Thoracic aorta (tissue), 2 donors: ENCODE data around the gene PARD3B. TPM values are rescaled to one million over a fixed set of nuclear protein-coding genes. Genes with fewer than 3 reads are reported as not detected.

Experiments used
- ATAC-seq: fragments of 150-250 bp; one replicate; pipeline ENCODE4 v1.8.0; 2017; ENCODE audit warnings: low read depth; ENCODE audit not compliant: insufficient number of reproducible peaks, low FRiP score
- DNase-seq: peaks from one replicate; pipeline ENCODE4 v3.0.0-alpha.2; 2020; ENCODE audit warnings: low spot score
- H3K27ac ChIP-seq, 2 donors: fragments of 200-600 bp; sonication (generic); 1 replicate in 1 of 2; 2 replicates in 1 of 2; pipeline ENCODE4 v1.5.1; 2016; ENCODE audit warnings: mild to moderate bottlenecking in 2 of 2, moderate library complexity in 2 of 2
- H3K27me3 ChIP-seq: fragments of 200-600 bp; sonication (generic); replicated peaks from 2 replicates; pipeline ENCODE4 v1.6.0; 2016; ENCODE audit warnings: mild to moderate bottlenecking; ENCODE audit not compliant: insufficient read depth
- H3K36me3 ChIP-seq: fragments of 200-600 bp; sonication (generic); one replicate; pipeline ENCODE4 v1.5.1; 2016
- H3K4me1 ChIP-seq, 2 donors: fragments of 200-600 bp; sonication (generic); 1 replicate in 1 of 2; 2 replicates in 1 of 2; pipeline versions ENCODE4 v1.5.1 to v1.6.0; 2016; ENCODE audit warnings: low read depth in 2 of 2, mild to moderate bottlenecking in 1 of 2; ENCODE audit not compliant: control insufficient read depth in 1 of 2
- H3K4me3 ChIP-seq: fragments of 200-600 bp; sonication (generic); 2 replicates; pipeline ENCODE4 v1.5.1; 2016; ENCODE audit warnings: mild to moderate bottlenecking
- H3K9me3 ChIP-seq: fragments of 200-600 bp; sonication (generic); 2 replicates; pipeline ENCODE4 v1.5.1; 2016
- CTCF ChIP-seq: fragments of 200-600 bp; sonication (generic); IDR thresholded peaks from one replicate; pipeline ENCODE4 v1.5.1; 2019; ENCODE audit warnings: antibody characterized with exemption
- total RNA-seq, 2 donors: library from RNA; depleted of rRNA; stranded (reverse); fragments of >200 nt; gene quantifications; one replicate each; pipeline versions ENCODE4 v1.1.0 to v1.2.3, GENCODE V29; 2016

Gene PARD3B
- total RNA-seq, 2 donors from 2014 or later = 25.7 to 34.5 TPM

GRCh38 chr2:205276116-205276777 is 731.0 kb downstream of the PARD3B start:
- ATAC-seq = no peak

GRCh38 chr2:205280596-205281236 is 735.4 kb downstream of the PARD3B start:
- H3K9me3 ChIP-seq = no peaks in the 10 kb centered on the region
- H3K4me1 ChIP-seq = no peaks in the 10 kb centered on the region
- no peaks in the 10 kb centered on the region for H3K36me3 ChIP-seq
- no peaks in the 10 kb centered on the region for H3K27me3 ChIP-seq
- no peak for TF ChIP-seq CTCF
- DNase-seq = no peak
- no peak overlapping the region for H3K27ac ChIP-seq
- no peak overlapping the region for H3K4me3 ChIP-seq
- ATAC-seq = no peak

More at GRCh38 chr2:205276116-205276777, 731.0 kb downstream of the PARD3B start:
- Histone ChIP-seq H3K36me3 (no peaks in the 10 kb centered on the region), H3K27me3 (no peaks in the 10 kb centered on the region), H3K27ac (no peak overlapping the region), H3K9me3 (no peaks in the 10 kb centered on the region), H3K4me3 (no peak overlapping the region), H3K4me1 (no peaks in the 10 kb centered on the region)
- no peak for TF ChIP-seq CTCF
- DNase-seq = no peak

GRCh38 chr2:205283736-205284270 is 738.5 kb downstream of the PARD3B start:
- no peaks in the 10 kb centered on the region for H3K27me3 ChIP-seq
- no peak overlapping the region for H3K27ac ChIP-seq
- ATAC-seq = no peak
- DNase-seq = no peak
- TF ChIP-seq CTCF = no peak
- no peak overlapping the region for H3K4me3 ChIP-seq
- no peaks in the 10 kb centered on the region for H3K4me1 ChIP-seq
- H3K9me3 ChIP-seq = no peaks in the 10 kb centered on the region
- H3K36me3 ChIP-seq = no peaks in the 10 kb centered on the region

GRCh38 chr2:205284334-205284733 is 739.1 kb downstream of the PARD3B start:
- Histone ChIP-seq H3K27me3 (no peaks in the 10 kb centered on the region), H3K36me3 (no peaks in the 10 kb centered on the region), H3K4me3 (no peak overlapping the region), H3K9me3 (no peaks in the 10 kb centered on the region), H3K4me1 (no peaks in the 10 kb centered on the region), H3K27ac (no peak overlapping the region)
- no peak for DNase-seq
- no peak for ATAC-seq
- no peak for TF ChIP-seq CTCF

GRCh38 chr2:205287316-205287715 is 742.0 kb downstream of the PARD3B start:
- Histone ChIP-seq H3K27ac (no peak overlapping the region), H3K4me1 (no peaks in the 10 kb centered on the region), H3K36me3 (no peaks in the 10 kb centered on the region), H3K27me3 (no peaks in the 10 kb centered on the region), H3K4me3 (no peak overlapping the region), H3K9me3 (no peaks in the 10 kb centered on the region)
- no peak for TF ChIP-seq CTCF
- no peak for DNase-seq
- ATAC-seq = no peak
